WTC11 (cell line): ENCODE results near the gene KLHL40. TPM values are rescaled to one million over a fixed set of nuclear protein-coding genes. Genes with fewer than 3 reads are reported as not detected.

Experiments
- ATAC-seq: fragments of 200-7000 bp; cut with Tn5 transposase; 2 replicates; pipeline ENCODE4 v1.10.0; 2021; ENCODE audit warnings: mild to moderate bottlenecking, moderate library complexity
- CTCF ChIA-PET: fragments of 300-600 bp; sonication (Branson Sonifier 250); formaldehyde crosslinking; loops from one replicate; lab custom pipeline; 2021; ENCODE audit warnings: antibody characterized with exemption; lab: Charles Lee
- POLR2A ChIA-PET: fragments of 350-600 bp; sonication (Branson Sonifier 250); formaldehyde crosslinking; loops from one replicate; lab custom pipeline; 2021; ENCODE audit warnings: antibody characterized with exemption; lab: Charles Lee
- DNase-seq: peaks from one replicate; pipeline ENCODE4 v3.0.0; 2021; ENCODE audit warnings: low spot score
- H3K27ac Mint-ChIP-seq: 2 replicates; pipeline ENCODE4 v1.8.0; 2021; ENCODE audit warnings: mixed read lengths
- H3K27me3 Mint-ChIP-seq: 2 replicates; pipeline ENCODE4 v1.8.0; 2021; ENCODE audit warnings: low read depth, mild to moderate bottlenecking, moderate library complexity, mixed read lengths
- H3K36me3 Mint-ChIP-seq: 2 replicates; pipeline ENCODE4 v1.8.0; 2021; ENCODE audit warnings: mixed read lengths
- H3K4me1 Mint-ChIP-seq: 2 replicates; pipeline ENCODE4 v1.8.0; 2022; ENCODE audit warnings: mixed read lengths
- H3K4me3 Mint-ChIP-seq: 2 replicates; pipeline ENCODE4 v1.8.0; 2021; ENCODE audit warnings: mild to moderate bottlenecking, moderate library complexity, mixed read lengths
- H3K9me3 Mint-ChIP-seq: 2 replicates; pipeline ENCODE4 v1.8.0; 2021; ENCODE audit warnings: mixed read lengths
- AFF4 ChIP-seq: sonication (generic); formaldehyde crosslinking; IDR thresholded peaks from 2 replicates; pipeline ENCODE4 v1.8.1; 2023; ENCODE audit warnings: mild to moderate bottlenecking, missing genetic modification reagents, borderline replicate concordance
- ATF2 ChIP-seq: sonication (generic); formaldehyde crosslinking; IDR thresholded peaks from 2 replicates; pipeline ENCODE4 v1.8.1; 2022; ENCODE audit warnings: low read depth, missing genetic modification reagents, borderline replicate concordance
- CREB1 ChIP-seq: sonication (generic); formaldehyde crosslinking; IDR thresholded peaks from 2 replicates; pipeline ENCODE4 v1.8.0; 2023; ENCODE audit warnings: mild to moderate bottlenecking, missing genetic modification reagents
- E2F5 ChIP-seq: sonication (generic); formaldehyde crosslinking; IDR thresholded peaks from 2 replicates; pipeline ENCODE4 v1.8.1; 2022; ENCODE audit warnings: mild to moderate bottlenecking, moderate library complexity, missing genetic modification reagents
- EMX1 ChIP-seq: fragments of 250-450 bp; sonication (Bioruptor Pico); IDR thresholded peaks from 2 replicates; pipeline ENCODE4 v1.8.0; 2021; ENCODE audit warnings: mild to moderate bottlenecking
- FOXP1 ChIP-seq: sonication (generic); formaldehyde crosslinking; IDR thresholded peaks from 2 replicates; pipeline ENCODE4 v1.8.0; 2022; ENCODE audit warnings: missing genetic modification reagents, mild to moderate bottlenecking, moderate library complexity, borderline replicate concordance
- IRF2 ChIP-seq: sonication (generic); formaldehyde crosslinking; IDR thresholded peaks from 2 replicates; pipeline ENCODE4 v1.8.0; 2022; ENCODE audit warnings: low read depth, missing genetic modification reagents, borderline replicate concordance
- MLX ChIP-seq: sonication (generic); formaldehyde crosslinking; IDR thresholded peaks from 2 replicates; pipeline ENCODE4 v1.8.1; 2023; ENCODE audit warnings: mild to moderate bottlenecking, missing genetic modification reagents, moderate library complexity
- MXD4 ChIP-seq: fragments of 250-450 bp; sonication (Bioruptor Pico); IDR thresholded peaks from 2 replicates; pipeline ENCODE4 v1.8.0; 2021; ENCODE audit warnings: mild to moderate bottlenecking, moderate library complexity, borderline replicate concordance
- MYBL2 ChIP-seq: sonication (generic); formaldehyde crosslinking; IDR thresholded peaks from 2 replicates; pipeline ENCODE4 v1.8.1; 2023; ENCODE audit warnings: mild to moderate bottlenecking, moderate library complexity, missing genetic modification reagents
- NFE2L1 ChIP-seq: sonication (generic); formaldehyde crosslinking; IDR thresholded peaks from 2 replicates; pipeline ENCODE4 v1.8.1; 2023; ENCODE audit warnings: missing genetic modification reagents
- NR2C2 ChIP-seq: sonication (generic); formaldehyde crosslinking; IDR thresholded peaks from 2 replicates; pipeline ENCODE4 v1.8.0; 2022; ENCODE audit warnings: mild to moderate bottlenecking, missing genetic modification reagents
- PRRX2 ChIP-seq: fragments of 250-450 bp; sonication (Bioruptor Pico); IDR thresholded peaks from 2 replicates; pipeline ENCODE4 v1.8.0; 2021; ENCODE audit warnings: mild to moderate bottlenecking
- RELA ChIP-seq: sonication (generic); formaldehyde crosslinking; IDR thresholded peaks from 2 replicates; pipeline ENCODE4 v1.8.1; 2022; ENCODE audit warnings: missing genetic modification reagents, mild to moderate bottlenecking, borderline replicate concordance
- TP53 ChIP-seq: sonication (generic); formaldehyde crosslinking; IDR thresholded peaks from 2 replicates; pipeline ENCODE4 v1.8.1; 2023; ENCODE audit warnings: mild to moderate bottlenecking, missing genetic modification reagents
- USF2 ChIP-seq: sonication (generic); formaldehyde crosslinking; IDR thresholded peaks from 2 replicates; pipeline ENCODE4 v1.8.1; 2023; ENCODE audit warnings: mild to moderate bottlenecking, missing genetic modification reagents, moderate library complexity
- ZNF121 ChIP-seq: sonication (generic); formaldehyde crosslinking; IDR thresholded peaks from 2 replicates; pipeline ENCODE4 v1.8.0; 2023; ENCODE audit warnings: missing genetic modification reagents
- ZNF138 ChIP-seq: sonication (generic); formaldehyde crosslinking; conservative IDR thresholded peaks from 2 replicates; pipeline ENCODE4 v1.8.1; 2022; ENCODE audit warnings: mild to moderate bottlenecking, moderate library complexity, missing genetic modification reagents
- ZNF232 ChIP-seq: sonication (generic); formaldehyde crosslinking; IDR thresholded peaks from 2 replicates; pipeline ENCODE4 v1.8.0; 2022; ENCODE audit warnings: mild to moderate bottlenecking, missing genetic modification reagents
- ZNF416 ChIP-seq: fragments of 250-450 bp; sonication (Bioruptor Pico); IDR thresholded peaks from 2 replicates; pipeline ENCODE4 v1.9.0; 2021; ENCODE audit warnings: mild to moderate bottlenecking, inconsistent platforms
- total RNA-seq: library from RNA; stranded (reverse); gene quantifications from 3 replicates; pipeline ENCODE4 v1.2.3, GENCODE V29; 2021

The KLHL40 gene
- total RNA-seq, 1 experiment from 2014 or later = not detected

GRCh38 chr3:42729404-42730145 is 44.2 kb downstream of the KLHL40 start (continued):
- TF ChIP-seq ZNF232 (no peak), ATF2 (no peak), MXD4 (CRISPR knock-in tag) (no peak), MYBL2 (CRISPR knock-in tag) (no peak)

- Mint-ChIP-seq H3K9me3 (peaks cover 5% of the 10 kb centered on the region; the same call in 1 of the 2 replicates), H3K27me3 (peaks cover 6% of the 10 kb centered on the region; the same call in 1 of the 2 replicates), H3K36me3 (no peaks in the 10 kb centered on the region), H3K27ac (no peak overlapping the region), H3K4me3 (no peak overlapping the region), H3K4me1 (peaks cover 40% of the 10 kb centered on the region)
- TF ChIP-seq IRF2 (CRISPR knock-in tag) = no peak
- TF ChIP-seq ZNF416 (CRISPR knock-in tag) = no peak
- TF ChIP-seq PRRX2 (CRISPR knock-in tag) = no peak
- no peak for TF ChIP-seq CREB1 (CRISPR knock-in tag)
- no peak for TF ChIP-seq E2F5
- TF ChIP-seq MLX (CRISPR knock-in tag) = no peak
- no peak for TF ChIP-seq AFF4 (CRISPR knock-in tag)
- TF ChIP-seq RELA (CRISPR knock-in tag) = no peak
- no peak for TF ChIP-seq EMX1
- no peak for TF ChIP-seq NR2C2 (CRISPR knock-in tag)
- ChIA-PET POLR2A (no interaction called here), CTCF (interaction anchor here (2.5 kb wide), 1 partner anchor 20 kb away, joined by 9 read pairs; no protein-coding TSS in a partner anchor)
- DNase-seq = no peak
- no peak for ATAC-seq
Measured at GRCh38 chr3:42730294-42730693, 45.0 kb downstream of the KLHL40 start.

- H3K27ac Mint-ChIP-seq = no peak overlapping the region
- ATAC-seq = no peak
- H3K36me3 Mint-ChIP-seq = no peaks in the 10 kb centered on the region
- peaks cover 45% of the 10 kb centered on the region for H3K4me1 Mint-ChIP-seq
- H3K9me3 Mint-ChIP-seq = peaks cover 5% of the 10 kb centered on the region; the same call in 1 of the 2 replicates
- ChIA-PET CTCF (interaction anchor here (1.4 kb wide), 1 partner anchor 19 kb away, joined by 6 read pairs; no protein-coding TSS in a partner anchor), POLR2A (no interaction called here)
- DNase-seq = no peak
- H3K4me3 Mint-ChIP-seq = no peak overlapping the region
- H3K27me3 Mint-ChIP-seq = peaks cover 11% of the 10 kb centered on the region; the same call in 1 of the 2 replicates
- TF ChIP-seq AFF4 (CRISPR knock-in tag) (no peak), NFE2L1 (CRISPR knock-in tag) (no peak), TP53 (CRISPR knock-in tag) (no peak), ZNF416 (CRISPR knock-in tag) (no peak), FOXP1 (CRISPR knock-in tag) (no peak), USF2 (CRISPR knock-in tag) (no peak), ZNF121 (CRISPR knock-in tag) (no peak), ZNF138 (no peak)
Measured at GRCh38 chr3:42730706-42731420, 45.5 kb downstream of the KLHL40 start.
